HG03045 (cell line): ENCODE results near the gene HDAC8.
"Not testable (repeated sequence)": the region's sequence is repeated elsewhere in the genome, so short reads cannot be mapped to it uniquely, and the experiment has no call there.

Experiments
- ATAC-seq: cut with Tn5 transposase; IDR thresholded peaks from one replicate; pipeline ENCODE4 v1.9.1; 2021; ENCODE audit warnings: mild to moderate bottlenecking, moderate library complexity; ENCODE audit not compliant: unreplicated experiment

The HDAC8 gene

GRCh38 chrX:72330131-72330530 lies 242.5 kb downstream of the HDAC8 start:
- no peak for ATAC-seq

DNA sequence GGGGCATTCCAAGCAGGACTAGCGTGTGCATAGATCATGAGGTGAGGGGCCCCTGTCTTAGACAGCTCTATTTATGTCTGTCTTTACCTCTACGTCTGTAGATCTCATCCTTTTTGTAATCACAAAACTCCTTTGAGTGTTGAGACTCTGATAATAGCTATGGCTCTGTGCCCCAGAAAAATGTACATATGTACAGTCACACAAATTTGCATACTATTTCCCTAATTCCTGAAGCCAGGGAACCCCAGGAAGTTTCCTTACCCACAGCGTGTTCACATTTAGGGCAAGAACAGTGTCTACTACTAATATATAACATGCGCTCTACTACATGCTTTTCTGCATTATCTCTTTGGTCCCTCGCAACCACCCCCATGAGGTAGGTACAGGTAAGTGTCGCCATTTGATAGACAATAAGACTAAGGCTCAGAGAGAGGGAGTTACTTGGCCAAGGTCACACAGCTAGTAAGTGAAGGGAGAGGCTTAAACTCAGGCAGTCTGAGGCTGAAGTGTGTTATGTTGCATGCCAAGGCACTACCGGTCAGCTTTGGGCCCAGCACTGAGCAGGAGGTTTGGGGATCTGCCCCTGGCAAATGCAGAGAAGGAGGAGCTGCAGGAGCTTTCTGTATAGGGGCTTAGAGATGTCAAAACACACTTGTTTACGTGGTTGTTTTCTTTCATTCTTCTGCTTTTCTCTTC lies 245.9 kb downstream of the HDAC8 start:
- no peak for ATAC-seq

- ATAC-seq: not testable (repeated sequence)
Observed at GRCh38 chrX:72319651-72320050, 253.0 kb downstream of the HDAC8 start.

- ATAC-seq: no peak
Observed at GRCh38 chrX:72317139-72317538, 255.5 kb downstream of the HDAC8 start.

GRCh38 chrX:72316408-72317110 lies 256.1 kb downstream of the HDAC8 start:
- ATAC-seq: no peak

DNA sequence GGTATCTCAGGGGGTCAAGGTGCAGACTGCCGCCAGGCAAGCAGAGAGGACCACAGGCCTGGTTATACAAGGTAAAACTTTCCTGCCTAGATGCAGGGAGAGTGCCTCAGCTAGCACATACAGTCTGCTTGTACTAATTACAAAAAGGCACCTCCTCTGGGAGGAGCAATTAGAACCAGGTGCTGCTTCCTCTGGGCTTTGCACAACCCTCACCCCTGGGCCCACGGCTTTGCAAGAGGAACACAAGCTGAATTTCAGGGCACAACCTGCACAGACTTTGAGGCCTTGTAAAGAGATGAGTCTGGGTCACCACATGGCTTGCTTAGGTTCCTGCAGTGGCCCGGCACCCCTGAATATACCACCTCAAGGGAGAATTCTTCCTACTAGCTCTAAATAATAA lies 257.8 kb downstream of the HDAC8 start:
- no peak for ATAC-seq

GRCh38 chrX:72313707-72314641 lies 258.7 kb downstream of the HDAC8 start:
- no peak for ATAC-seq

GRCh38 chrX:72312311-72312940 lies 260.2 kb downstream of the HDAC8 start:
- ATAC-seq: no peak

DNA sequence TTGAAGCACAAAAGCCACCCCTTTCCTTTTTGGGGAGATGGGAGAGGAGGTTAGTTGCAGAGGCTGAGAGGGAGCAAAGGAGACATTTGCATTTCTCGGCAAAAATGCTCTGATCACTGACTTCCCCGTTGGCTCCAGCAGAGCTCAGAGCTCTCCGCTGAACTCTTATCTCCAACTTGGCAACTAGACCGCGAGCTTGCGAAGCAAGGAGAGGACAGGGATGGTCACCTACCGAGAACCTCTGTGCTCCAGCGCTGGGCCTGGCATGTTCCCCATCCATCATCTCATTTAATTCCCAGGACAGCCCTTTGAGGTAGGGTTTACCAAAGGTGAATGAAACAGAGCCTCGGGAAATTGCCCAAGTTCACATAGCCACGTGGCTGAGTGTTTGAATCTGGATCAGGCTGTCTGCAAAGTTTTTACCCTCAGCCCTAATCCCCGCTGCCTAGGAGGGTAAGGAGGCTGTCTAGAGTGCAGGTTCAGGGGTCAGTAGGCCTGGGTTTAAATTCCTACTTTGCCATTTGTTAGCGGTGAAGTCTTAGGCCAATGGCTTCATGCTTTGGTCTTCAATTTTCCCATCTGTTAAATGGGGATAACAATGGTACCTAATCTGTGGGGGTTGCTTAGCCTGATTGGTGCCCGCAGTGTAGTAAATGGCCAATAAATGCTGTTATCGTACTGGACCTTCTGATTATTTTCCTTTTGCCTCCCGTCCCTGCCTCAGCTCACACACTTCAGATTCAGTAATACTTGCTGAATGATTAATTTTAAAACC lies 263.2 kb downstream of the HDAC8 start:
- ATAC-seq: no peak

DNA sequence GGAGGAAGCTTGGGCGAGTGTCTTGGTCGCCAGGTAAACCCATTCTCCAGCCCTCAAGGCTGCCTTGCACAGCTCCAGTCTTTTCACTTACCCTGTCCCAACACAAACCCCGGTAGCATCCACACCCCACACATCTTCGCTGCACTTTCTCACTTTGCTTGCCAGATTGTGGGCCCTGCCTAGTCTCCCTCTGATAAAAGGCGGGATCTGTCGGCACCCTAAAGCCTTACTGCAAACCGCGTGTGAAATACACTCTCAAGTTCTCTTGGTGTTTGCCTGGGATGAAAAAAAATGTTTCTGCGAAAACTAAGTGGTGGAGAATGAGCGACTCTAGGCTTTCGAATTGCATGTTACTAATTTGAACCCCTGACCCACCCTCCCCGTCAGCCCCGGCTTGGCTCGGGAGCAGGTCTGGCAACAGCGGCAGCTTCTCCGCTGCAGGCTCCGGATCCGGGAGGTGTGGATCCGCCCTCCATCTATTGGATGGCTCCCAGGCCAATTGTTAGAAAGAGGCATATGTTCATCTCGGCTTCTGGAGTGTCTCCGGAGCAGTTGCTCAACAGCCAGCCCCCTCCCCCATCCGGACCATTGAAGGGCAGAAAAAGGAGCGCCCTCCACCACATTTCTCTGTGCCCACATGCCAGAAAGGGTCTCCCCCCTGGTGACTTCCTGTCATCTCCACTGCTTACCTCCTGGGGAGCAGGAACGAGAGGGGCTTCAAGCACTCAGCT lies 263.9 kb downstream of the HDAC8 start:
- no peak for ATAC-seq

GRCh38 chrX:72308209-72308565 lies 264.5 kb downstream of the HDAC8 start:
- ATAC-seq: no peak

DNA sequence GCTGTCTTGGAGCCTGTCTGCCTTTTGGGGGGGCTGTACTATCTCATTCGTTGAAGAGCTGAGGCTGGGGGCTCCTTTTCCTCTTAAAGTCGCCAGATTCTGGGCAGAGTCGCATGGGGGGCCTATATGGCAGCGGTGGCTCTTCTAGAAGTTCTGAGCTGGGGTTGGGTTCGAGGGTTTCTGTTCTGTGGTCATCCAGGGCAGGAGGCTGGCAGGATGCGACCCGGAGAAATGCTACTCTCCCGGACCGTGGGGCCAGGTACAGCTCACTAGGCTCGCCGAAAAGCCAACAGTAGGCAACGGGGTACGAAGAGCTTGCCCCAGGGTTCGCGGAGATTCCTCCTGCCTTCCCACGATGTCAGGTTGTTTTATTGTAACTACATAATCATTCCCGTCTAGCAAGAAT lies 265.0 kb downstream of the HDAC8 start:
- ATAC-seq: no peak

DNA sequence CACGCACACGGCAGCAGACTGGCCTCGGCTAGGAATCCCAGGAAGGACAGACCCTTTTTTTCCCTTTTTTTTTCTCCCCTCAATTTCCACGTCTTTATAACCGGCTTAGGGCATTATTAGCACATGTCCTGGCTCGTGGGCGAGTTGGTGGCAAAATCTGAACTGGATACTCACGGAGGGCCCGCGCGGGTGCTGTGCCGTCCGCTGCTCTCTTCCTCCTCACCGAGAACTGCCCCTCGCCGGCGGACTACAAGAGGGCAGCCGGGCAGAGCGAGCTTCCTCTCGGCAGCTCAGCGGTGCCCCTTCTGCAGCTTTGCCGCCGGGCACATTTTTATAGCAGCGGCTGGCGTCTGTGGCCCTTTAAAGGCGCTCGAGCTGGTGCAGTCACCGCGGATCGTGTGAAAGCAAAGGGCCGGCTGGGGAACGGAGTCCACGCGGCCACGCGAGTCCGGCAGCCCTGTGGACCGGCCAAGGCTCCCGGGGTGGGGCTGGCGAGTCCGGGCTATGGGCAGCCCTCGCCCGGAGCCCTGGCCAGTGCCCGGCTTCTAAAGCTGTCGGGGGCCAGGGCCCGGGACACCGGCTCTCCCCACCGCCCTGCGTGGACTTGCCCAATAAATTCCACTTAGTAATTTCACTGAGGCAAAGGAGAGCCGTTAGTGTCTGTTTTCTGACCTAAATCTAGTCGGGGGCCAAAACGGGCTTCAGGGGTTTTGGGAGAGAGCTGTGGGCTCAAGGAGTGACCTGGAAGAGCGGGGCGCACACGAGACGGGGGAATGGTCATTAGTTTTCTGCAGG lies 265.6 kb downstream of the HDAC8 start:
- ATAC-seq: peak; percentile 70

DNA sequence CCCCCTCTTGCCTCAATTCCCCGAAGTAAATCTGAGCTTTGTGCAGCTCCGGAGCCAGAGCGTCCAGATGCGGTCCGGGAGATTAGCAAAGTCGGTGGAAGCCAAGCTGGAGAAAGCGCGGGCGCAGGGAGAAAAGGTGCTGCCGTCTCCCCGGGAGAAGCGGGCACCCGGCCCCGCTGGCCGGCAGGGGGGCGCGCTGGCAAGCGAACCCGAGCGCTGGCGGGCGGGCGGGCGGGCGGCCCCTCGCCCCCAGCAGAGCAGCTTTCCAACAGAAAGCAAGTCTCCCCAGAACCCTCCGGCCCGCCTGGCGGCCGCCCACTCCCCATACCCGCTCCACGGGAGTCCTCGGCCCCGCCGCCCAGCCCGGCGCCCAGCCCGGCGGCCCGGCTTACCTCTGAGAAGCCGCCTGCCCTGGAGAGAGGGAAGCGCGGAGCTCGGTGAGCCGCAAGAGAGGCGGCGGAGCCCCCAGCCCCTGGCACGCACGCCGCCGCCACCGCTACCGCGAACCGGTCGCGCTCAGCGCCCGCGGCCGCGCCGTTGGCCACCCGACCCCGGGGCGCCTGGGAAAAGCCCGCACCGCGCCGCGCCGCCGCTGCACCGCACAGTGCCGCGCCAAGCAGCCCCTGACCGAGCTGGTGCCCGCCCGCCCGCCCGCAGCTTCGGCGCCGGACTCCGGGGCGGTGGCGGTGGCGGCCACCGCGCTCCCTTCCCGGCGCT lies 266.4 kb downstream of the HDAC8 start:
- ATAC-seq: no peak

- ATAC-seq: no peak
Observed at GRCh38 chrX:72305286-72306084, 267.2 kb downstream of the HDAC8 start, which contains the start of gene CITED1. Gene CITED1 (minus strand): TSS chrX:72305914. CDS start chrX:72302869, 3,045 bp downstream.

DNA sequence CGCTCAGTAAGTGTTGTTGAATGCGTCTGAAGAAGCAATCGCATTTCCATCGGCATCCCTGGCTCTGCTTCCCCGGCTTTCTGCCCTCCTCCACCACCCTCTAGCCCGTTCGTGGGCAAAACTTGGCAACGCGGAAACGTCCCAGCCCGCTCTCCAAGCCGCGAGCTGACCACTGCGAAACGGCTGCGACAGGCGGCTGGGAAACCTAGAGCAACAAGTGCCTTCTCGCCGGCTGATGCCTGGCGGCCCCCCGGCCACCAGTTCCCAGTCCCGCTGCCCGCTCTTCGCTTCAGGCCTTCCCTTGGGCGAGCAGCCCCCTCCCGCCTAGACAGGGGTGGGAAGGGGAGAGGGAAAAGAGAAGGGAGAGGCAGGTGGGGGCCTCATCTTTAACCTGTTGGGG lies 267.8 kb downstream of the HDAC8 start:
- no peak for ATAC-seq

- no peak for ATAC-seq
Observed at GRCh38 chrX:72301781-72302180, 270.9 kb downstream of the HDAC8 start.
